ENCODE data around the gene PDE4A.

Gene PDE4A

GRCh38 chr19:10390652-10391286 is 29.6 kb upstream of the PDE4A start:
- no peaks in the 10 kb centered on the region for H3K9me3 ChIP-seq (ENCODE audit: low read length)
- no peaks in the 10 kb centered on the region for H3K79me2 ChIP-seq (ENCODE audit: insufficient read depth, low read length)
- no peak overlapping the region for H3K4me3 ChIP-seq (ENCODE audit: low read depth, low read length, poor library complexity, severe bottlenecking)
- TF ChIP-seq, protein P1, sequence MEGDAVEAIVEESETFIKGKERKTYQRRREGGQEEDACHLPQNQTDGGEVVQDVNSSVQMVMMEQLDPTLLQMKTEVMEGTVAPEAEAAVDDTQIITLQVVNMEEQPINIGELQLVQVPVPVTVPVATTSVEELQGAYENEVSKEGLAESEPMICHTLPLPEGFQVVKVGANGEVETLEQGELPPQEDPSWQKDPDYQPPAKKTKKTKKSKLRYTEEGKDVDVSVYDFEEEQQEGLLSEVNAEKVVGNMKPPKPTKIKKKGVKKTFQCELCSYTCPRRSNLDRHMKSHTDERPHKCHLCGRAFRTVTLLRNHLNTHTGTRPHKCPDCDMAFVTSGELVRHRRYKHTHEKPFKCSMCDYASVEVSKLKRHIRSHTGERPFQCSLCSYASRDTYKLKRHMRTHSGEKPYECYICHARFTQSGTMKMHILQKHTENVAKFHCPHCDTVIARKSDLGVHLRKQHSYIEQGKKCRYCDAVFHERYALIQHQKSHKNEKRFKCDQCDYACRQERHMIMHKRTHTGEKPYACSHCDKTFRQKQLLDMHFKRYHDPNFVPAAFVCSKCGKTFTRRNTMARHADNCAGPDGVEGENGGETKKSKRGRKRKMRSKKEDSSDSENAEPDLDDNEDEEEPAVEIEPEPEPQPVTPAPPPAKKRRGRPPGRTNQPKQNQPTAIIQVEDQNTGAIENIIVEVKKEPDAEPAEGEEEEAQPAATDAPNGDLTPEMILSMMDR (IDR thresholded peaks at IDR 0.05; ENCODE audit: low read length): peak; percentile 86
- TF ChIP-seq EZH2 (IDR thresholded peaks at IDR 0.05; ENCODE audit: borderline replicate concordance, low read length): no peak
- no peak overlapping the region for H3K4me2 ChIP-seq (ENCODE audit: low read length)
- H3K27me3 ChIP-seq (ENCODE audit: insufficient read depth, low read length): no peaks in the 10 kb centered on the region
- no peaks in the 10 kb centered on the region for H3F3A ChIP-seq (ENCODE audit: insufficient read depth, low read length)
- peaks cover 42% of the 10 kb centered on the region for H3K36me3 ChIP-seq (ENCODE audit: insufficient read depth, low read length)
- no peaks in the 10 kb centered on the region for H4K20me1 ChIP-seq (ENCODE audit: insufficient read depth, low read length)
- H3K4me1 ChIP-seq (ENCODE audit: insufficient read depth, low read length, severe bottlenecking): peaks cover 2% of the 10 kb centered on the region
- H2AFZ ChIP-seq (ENCODE audit: low read length): no peak overlapping the region
- no peak overlapping the region for H3K27ac ChIP-seq (ENCODE audit: low read depth, low read length, poor library complexity, severe bottlenecking)
- H3K9ac ChIP-seq (ENCODE audit: low read length): no peak overlapping the region
- H3K9me2 ChIP-seq (ENCODE audit: low read depth, low read length): no peaks in the 10 kb centered on the region

DNA sequence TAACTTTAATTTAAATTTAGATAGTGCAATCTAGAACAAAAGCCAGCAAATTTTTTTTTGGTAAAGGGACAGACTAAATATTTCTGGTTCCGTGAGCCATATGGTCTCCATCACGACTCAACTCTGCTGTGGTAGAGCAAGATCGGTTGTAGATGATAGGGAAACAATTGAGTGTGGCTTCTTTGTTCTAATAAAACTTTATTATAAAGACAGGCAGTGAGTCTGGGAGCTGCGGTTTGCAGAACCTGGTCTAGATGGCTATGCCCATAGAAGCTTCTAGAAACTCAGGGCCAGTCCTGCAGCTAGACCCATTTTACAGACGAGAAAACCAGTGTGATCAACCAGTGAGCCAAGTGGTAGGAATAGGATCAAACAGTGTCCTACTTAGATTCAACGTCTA is 28.2 kb upstream of the PDE4A start:
- H3K9me3 ChIP-seq (ENCODE audit: low read length): no peaks in the 10 kb centered on the region
- no peak overlapping the region for H3K4me3 ChIP-seq (ENCODE audit: low read depth, low read length, poor library complexity, severe bottlenecking)
- H2AFZ ChIP-seq (ENCODE audit: low read length): no peak overlapping the region
- H3K4me1 ChIP-seq (ENCODE audit: insufficient read depth, low read length, severe bottlenecking): peaks cover 2% of the 10 kb centered on the region
- H3K27me3 ChIP-seq (ENCODE audit: insufficient read depth, low read length): no peaks in the 10 kb centered on the region
- H3K79me2 ChIP-seq (ENCODE audit: insufficient read depth, low read length): no peaks in the 10 kb centered on the region
- H4K20me1 ChIP-seq (ENCODE audit: insufficient read depth, low read length): no peaks in the 10 kb centered on the region
- TF ChIP-seq, protein P1 (IDR thresholded peaks at IDR 0.05; ENCODE audit: low read length): no peak
- TF ChIP-seq EZH2 (IDR thresholded peaks at IDR 0.05; ENCODE audit: borderline replicate concordance, low read length): no peak
- no peak overlapping the region for H3K4me2 ChIP-seq (ENCODE audit: low read length)
- H3K9me2 ChIP-seq (ENCODE audit: low read depth, low read length): no peaks in the 10 kb centered on the region
- H3K36me3 ChIP-seq (ENCODE audit: insufficient read depth, low read length): peaks cover 49% of the 10 kb centered on the region
- H3K9ac ChIP-seq (ENCODE audit: low read length): no peak overlapping the region
- no peaks in the 10 kb centered on the region for H3F3A ChIP-seq (ENCODE audit: insufficient read depth, low read length)
- no peak overlapping the region for H3K27ac ChIP-seq (ENCODE audit: low read depth, low read length, poor library complexity, severe bottlenecking)

DNA sequence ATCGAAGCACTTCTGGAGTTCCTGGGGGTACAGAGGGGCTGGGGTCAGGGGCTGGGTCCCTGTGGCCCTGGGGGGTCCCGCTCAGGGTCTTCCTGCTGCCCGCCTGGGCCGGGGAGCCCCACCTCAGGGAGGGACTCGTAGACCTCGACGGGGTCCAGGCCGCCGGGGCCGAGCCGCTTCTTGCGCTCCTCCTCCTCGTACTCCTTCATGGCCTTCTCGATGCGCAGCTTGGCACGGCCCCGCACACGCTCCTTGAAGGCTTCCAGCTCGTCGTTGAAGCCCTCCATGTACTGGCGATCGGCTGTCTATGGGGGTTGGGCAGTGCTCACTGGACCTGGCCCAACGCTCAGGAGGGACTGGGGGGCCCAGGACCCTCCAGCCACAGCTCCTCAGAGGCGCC is 27.2 kb upstream of the PDE4A start:
- no peak for TF ChIP-seq EZH2 (IDR thresholded peaks at IDR 0.05; ENCODE audit: borderline replicate concordance, low read length)
- TF ChIP-seq, protein P1 (IDR thresholded peaks at IDR 0.05; ENCODE audit: low read length): no peak
- H3K36me3 ChIP-seq (ENCODE audit: insufficient read depth, low read length): peaks cover 53% of the 10 kb centered on the region
- H4K20me1 ChIP-seq (ENCODE audit: insufficient read depth, low read length): no peaks in the 10 kb centered on the region
- no peaks in the 10 kb centered on the region for H3F3A ChIP-seq (ENCODE audit: insufficient read depth, low read length)
- H3K4me2 ChIP-seq (ENCODE audit: low read length): no peak overlapping the region
- no peak overlapping the region for H3K4me3 ChIP-seq (ENCODE audit: low read depth, low read length, poor library complexity, severe bottlenecking)
- no peaks in the 10 kb centered on the region for H3K9me2 ChIP-seq (ENCODE audit: low read depth, low read length)
- H3K9ac ChIP-seq (ENCODE audit: low read length): no peak overlapping the region
- H2AFZ ChIP-seq (ENCODE audit: low read length): no peak overlapping the region
- no peaks in the 10 kb centered on the region for H3K79me2 ChIP-seq (ENCODE audit: insufficient read depth, low read length)
- no peaks in the 10 kb centered on the region for H3K9me3 ChIP-seq (ENCODE audit: low read length)
- H3K27ac ChIP-seq (ENCODE audit: low read depth, low read length, poor library complexity, severe bottlenecking): no peak overlapping the region
- H3K27me3 ChIP-seq (ENCODE audit: insufficient read depth, low read length): no peaks in the 10 kb centered on the region
- H3K4me1 ChIP-seq (ENCODE audit: insufficient read depth, low read length, severe bottlenecking): peaks cover 2% of the 10 kb centered on the region
